ENCODE data around the gene ZNF473. TPM values are rescaled to one million over a fixed set of nuclear protein-coding genes. Genes with fewer than 3 reads are reported as not detected.

ZNF473 gene
- total and polyA plus RNA-seq, 2 donors (not counting 1 experiment from before 2014, with no cell fraction given) = 5.5 to 9.8 TPM

DNA sequence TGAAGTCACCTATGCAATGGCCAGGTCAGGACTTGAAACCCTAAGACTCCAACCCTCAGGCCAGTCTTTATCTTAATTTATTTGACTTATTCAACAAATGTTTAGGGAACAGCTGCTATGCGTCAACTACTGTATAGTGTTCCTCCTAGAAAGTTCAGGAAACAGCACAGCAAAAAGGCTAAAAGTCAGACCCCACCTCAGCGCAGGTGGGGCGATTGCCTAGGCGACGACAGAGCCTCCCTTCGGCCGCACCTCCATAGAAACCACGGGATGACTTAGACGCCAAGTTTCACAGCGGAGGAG is 1.1 kb upstream of the ZNF473 start:
- H3K9ac ChIP-seq (ENCODE audit: low read length) = peak overlapping the region; percentile 86
- peaks cover 41% of the 10 kb centered on the region for H3K4me1 Mint-ChIP-seq
- DNase-seq = no peak
- peaks cover 24% of the 10 kb centered on the region for H4K20me1 ChIP-seq (ENCODE audit: control insufficient read depth, insufficient read depth, low read length, poor library complexity, severe bottlenecking)
- TF ChIP-seq, protein P1, sequence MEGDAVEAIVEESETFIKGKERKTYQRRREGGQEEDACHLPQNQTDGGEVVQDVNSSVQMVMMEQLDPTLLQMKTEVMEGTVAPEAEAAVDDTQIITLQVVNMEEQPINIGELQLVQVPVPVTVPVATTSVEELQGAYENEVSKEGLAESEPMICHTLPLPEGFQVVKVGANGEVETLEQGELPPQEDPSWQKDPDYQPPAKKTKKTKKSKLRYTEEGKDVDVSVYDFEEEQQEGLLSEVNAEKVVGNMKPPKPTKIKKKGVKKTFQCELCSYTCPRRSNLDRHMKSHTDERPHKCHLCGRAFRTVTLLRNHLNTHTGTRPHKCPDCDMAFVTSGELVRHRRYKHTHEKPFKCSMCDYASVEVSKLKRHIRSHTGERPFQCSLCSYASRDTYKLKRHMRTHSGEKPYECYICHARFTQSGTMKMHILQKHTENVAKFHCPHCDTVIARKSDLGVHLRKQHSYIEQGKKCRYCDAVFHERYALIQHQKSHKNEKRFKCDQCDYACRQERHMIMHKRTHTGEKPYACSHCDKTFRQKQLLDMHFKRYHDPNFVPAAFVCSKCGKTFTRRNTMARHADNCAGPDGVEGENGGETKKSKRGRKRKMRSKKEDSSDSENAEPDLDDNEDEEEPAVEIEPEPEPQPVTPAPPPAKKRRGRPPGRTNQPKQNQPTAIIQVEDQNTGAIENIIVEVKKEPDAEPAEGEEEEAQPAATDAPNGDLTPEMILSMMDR (IDR thresholded peaks at IDR 0.05) = no peak
- no peak for TF ChIP-seq EZH2 (IDR thresholded peaks at IDR 0.05; ENCODE audit: borderline replicate concordance, insufficient read depth, low read depth, low read length, poor library complexity, severe bottlenecking)
- H3K27me3 Mint-ChIP-seq = no peaks in the 10 kb centered on the region
- no peaks in the 10 kb centered on the region for H3K9me3 Mint-ChIP-seq (ENCODE audit: insufficient read depth)
- H3K4me3 ChIP-seq (ENCODE audit: control extremely low read depth in 1 of 5, extremely low read depth in 1 of 5, insufficient read depth in 1 of 5, low read depth in 2 of 5, low read length in 4 of 5) = peak overlapping the region; percentile 76 to 96 (median 94)
- WGBS (ENCODE audit: insufficient coverage) = under 1% methylated on average over 10 of the region's 10 CpGs
- H3K4me1 ChIP-seq (ENCODE audit: control insufficient read depth in 2 of 2, insufficient read depth in 2 of 2, low read length in 2 of 2) = peaks cover 15 to 36% of the 10 kb centered on the region in 2 donors
- H2AFZ ChIP-seq (ENCODE audit: insufficient read depth, low read depth, low read length, poor library complexity, severe bottlenecking) = peak overlapping the region; percentile 82
- H3K79me2 ChIP-seq (ENCODE audit: control insufficient read depth, insufficient read depth, low read length) = peaks cover 78% of the 10 kb centered on the region
- peaks cover 0 to 8% (median 0%) of the 10 kb centered on the region in 3 donors for H3K9me3 ChIP-seq (ENCODE audit: control extremely low read depth in 1 of 3, control insufficient read depth in 2 of 3, insufficient read depth in 1 of 3, low read length in 2 of 3)
- intact Hi-C loops (cut with micrococcal nuclease) = loop anchor here (1.0 to 10.0 kb wide), 7 partner anchors 26 to 1556 kb away; partner anchors contain the start of genes ATF5, CYTH2, FUZ and KCNC3
- H3K27me3 ChIP-seq (replicated peaks in 1 of 4; ENCODE audit: control extremely low read depth in 1 of 4, control insufficient read depth in 3 of 4, insufficient read depth in 4 of 4, low read length in 3 of 4) = no peaks in the 10 kb centered on the region
- CTCF ChIA-PET = interaction anchor here (1.2 kb wide), 1 partner anchor 26 kb away, joined by 3 read pairs; no protein-coding TSS in a partner anchor
- ATAC-seq (ENCODE audit: low read depth) = no peak
- peak overlapping the region; percentile 96 to 98 for H3K27ac ChIP-seq (ENCODE audit: low read length in 2 of 2)
- peak overlapping the region; percentile 97 for H3K27ac Mint-ChIP-seq
- peaks cover 0 to 2% of the 10 kb centered on the region in 2 experiments for H3K36me3 ChIP-seq (replicated peaks in 1 of 2; ENCODE audit: control extremely low read depth in 1 of 2, control insufficient read depth in 1 of 2, extremely low read depth in 1 of 2, insufficient read depth in 2 of 2, low read length in 1 of 2)
- peak overlapping the region; percentile 86 for H3K4me2 ChIP-seq (replicated peaks; ENCODE audit: low read depth, low read length, poor library complexity, severe bottlenecking)
- H3K4me3 Mint-ChIP-seq = peak overlapping the region; percentile 94
- POLR2A ChIA-PET = interaction anchor here (1.7 kb wide), 1 partner anchor 95 kb away, joined by 4 read pairs; no protein-coding TSS in a partner anchor

DNA sequence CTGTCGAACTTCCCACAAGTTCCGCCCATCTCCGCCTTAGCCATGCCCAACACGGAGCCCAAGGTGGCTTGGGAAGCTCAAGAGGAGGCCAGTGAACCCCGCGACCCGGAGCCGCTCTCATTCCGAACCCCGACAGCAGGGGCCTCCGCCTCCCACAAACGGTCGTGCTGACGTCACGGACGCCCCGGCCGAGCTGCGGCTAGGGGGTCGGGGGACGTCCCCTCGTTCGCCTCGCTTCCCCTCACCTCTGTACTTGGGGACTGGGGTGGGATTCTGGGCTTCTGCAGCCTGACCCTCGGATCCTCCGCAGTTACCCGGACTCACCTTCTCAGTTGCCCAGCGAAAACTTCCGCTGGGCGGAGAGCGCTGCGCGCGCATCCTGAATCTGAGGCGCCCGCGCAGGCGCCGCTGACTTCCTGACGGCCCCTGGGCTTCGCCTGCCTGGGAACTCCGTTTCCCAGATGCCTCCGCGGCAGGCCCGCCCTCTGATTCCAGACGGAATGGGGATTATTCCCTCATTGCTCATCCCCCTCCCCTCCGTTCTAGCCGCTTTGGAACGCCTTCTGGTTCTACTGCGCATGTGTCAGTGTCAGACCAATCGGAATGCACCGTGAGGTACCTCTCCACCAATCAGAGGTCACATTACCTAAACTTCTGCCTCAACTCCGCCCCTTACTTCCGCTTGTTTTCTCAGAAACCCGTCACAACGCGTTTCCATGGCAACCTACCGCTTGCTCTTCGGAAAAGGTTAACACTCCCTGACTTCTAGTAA is 597 bp upstream of the ZNF473 start, which contains the start of gene VRK3:
Gene VRK3 (minus strand): TSS at position 351 of the 772 bp plus-strand sequence. CDS start 9,210 bp downstream, outside the sequence.
- intact Hi-C loops (cut with micrococcal nuclease) = loop anchor here (1.0 to 10.0 kb wide), 7 partner anchors 25 to 1556 kb away; partner anchors contain the start of genes ATF5, CYTH2, FUZ and KCNC3
- CTCF ChIA-PET = interaction anchor here (0.6 kb wide), 1 partner anchor 490 kb away, joined by 3 read pairs; no protein-coding TSS in a partner anchor
- peak within 1 kb of the TSS; percentile 82 for H2AFZ ChIP-seq (ENCODE audit: insufficient read depth, low read depth, low read length, poor library complexity, severe bottlenecking)
- H3K27me3 ChIP-seq (replicated peaks in 1 of 4; ENCODE audit: control extremely low read depth in 1 of 4, control insufficient read depth in 3 of 4, insufficient read depth in 4 of 4, low read length in 3 of 4) = no peaks in the 10 kb centered on the region
- H3K9ac ChIP-seq (ENCODE audit: low read length) = peak within 1 kb of the TSS; percentile 86
- peaks cover 21% of the 10 kb centered on the region for H4K20me1 ChIP-seq (ENCODE audit: control insufficient read depth, insufficient read depth, low read length, poor library complexity, severe bottlenecking)
- peaks cover 0 to 2% of the 10 kb centered on the region in 2 experiments for H3K36me3 ChIP-seq (replicated peaks in 1 of 2; ENCODE audit: control extremely low read depth in 1 of 2, control insufficient read depth in 1 of 2, extremely low read depth in 1 of 2, insufficient read depth in 2 of 2, low read length in 1 of 2)
- no peak for TF ChIP-seq EZH2 (IDR thresholded peaks at IDR 0.05; ENCODE audit: borderline replicate concordance, insufficient read depth, low read depth, low read length, poor library complexity, severe bottlenecking)
- TF ChIP-seq, protein P1 (IDR thresholded peaks at IDR 0.05) = no peak
- Mint-ChIP-seq H3K27me3 (no peaks in the 10 kb centered on the region), H3K9me3 (ENCODE audit: insufficient read depth) (no peaks in the 10 kb centered on the region), H3K27ac (peak within 1 kb of the TSS; percentile 97), H3K4me1 (peaks cover 41% of the 10 kb centered on the region), H3K4me3 (peak within 1 kb of the TSS; percentile 94)
- peaks cover 0 to 8% (median 0%) of the 10 kb centered on the region in 3 donors for H3K9me3 ChIP-seq (ENCODE audit: control extremely low read depth in 1 of 3, control insufficient read depth in 2 of 3, insufficient read depth in 1 of 3, low read length in 2 of 3)
- H3K27ac ChIP-seq (ENCODE audit: low read length in 2 of 2) = peak within 1 kb of the TSS; percentile 96 to 98
- under 1% methylated on average over 49 of the region's 59 CpGs for WGBS (ENCODE audit: insufficient coverage)
- peaks cover 15 to 36% of the 10 kb centered on the region in 2 donors for H3K4me1 ChIP-seq (ENCODE audit: control insufficient read depth in 2 of 2, insufficient read depth in 2 of 2, low read length in 2 of 2)
- POLR2A ChIA-PET = interaction anchor here (1.7 kb wide), 1 partner anchor 95 kb away, joined by 4 read pairs; no protein-coding TSS in a partner anchor
- H3K4me3 ChIP-seq (ENCODE audit: control extremely low read depth in 1 of 5, extremely low read depth in 1 of 5, insufficient read depth in 1 of 5, low read depth in 2 of 5, low read length in 4 of 5) = peak within 1 kb of the TSS; percentile 76 to 96 (median 94)
- H3K79me2 ChIP-seq (ENCODE audit: control insufficient read depth, insufficient read depth, low read length) = peaks cover 82% of the 10 kb centered on the region
- peak within 1 kb of the TSS; percentile 86 for H3K4me2 ChIP-seq (replicated peaks; ENCODE audit: low read depth, low read length, poor library complexity, severe bottlenecking)
- DNase-seq (peak; percentile 100), ATAC-seq (ENCODE audit: low read depth) (peak; percentile 86)

All from B cell (primary cell).